Neural progenitor cell (in vitro differentiated cells): ENCODE results near the gene TRPM2. TPM values are rescaled to one million over a fixed set of nuclear protein-coding genes. Genes with fewer than 3 reads are reported as not detected.

Experiments used
- DNase-seq: peaks from one replicate; pipeline ENCODE4 v3.0.0-alpha.2; 2016; ENCODE audit warnings: low spot score
- H2AFZ ChIP-seq: fragments of 200-600 bp; sonication (generic); replicated peaks from 2 replicates; pipeline ENCODE4 v1.6.1; 2016; ENCODE audit warnings: antibody characterized with exemption
- H3F3A ChIP-seq: fragments of 200-600 bp; sonication (generic); 2 replicates; pipeline ENCODE4 v1.6.1; 2016; ENCODE audit warnings: antibody characterized with exemption, low read depth
- H3K27ac ChIP-seq: fragments of 200-600 bp; sonication (generic); 2 replicates; pipeline ENCODE4 v1.5.1; 2016; ENCODE audit warnings: mild to moderate bottlenecking
- H3K27me3 ChIP-seq: fragments of 200-600 bp; sonication (generic); 2 replicates; pipeline ENCODE4 v1.6.1; 2016; ENCODE audit warnings: mild to moderate bottlenecking, moderate library complexity
- H3K36me3 ChIP-seq: fragments of 200-600 bp; sonication (generic); 2 replicates; pipeline ENCODE4 v1.5.1; 2016
- H3K4me1 ChIP-seq: fragments of 200-600 bp; sonication (generic); 2 replicates; pipeline ENCODE4 v1.6.1; 2016; ENCODE audit warnings: mixed run types
- H3K4me2 ChIP-seq: fragments of 200-600 bp; sonication (generic); 2 replicates; pipeline ENCODE4 v1.6.1; 2016
- H3K4me3 ChIP-seq: fragments of 200-600 bp; sonication (generic); 2 replicates; pipeline ENCODE4 v1.5.1; 2016
- H3K79me2 ChIP-seq: fragments of 200-600 bp; sonication (generic); 2 replicates; pipeline ENCODE4 v1.6.1; 2016; ENCODE audit warnings: low read depth
- H3K9ac ChIP-seq: fragments of 200-600 bp; sonication (generic); 2 replicates; pipeline ENCODE4 v1.6.1; 2016
- H3K9me3 ChIP-seq: fragments of 200-600 bp; sonication (generic); 2 replicates; pipeline ENCODE4 v1.5.1; 2016; ENCODE audit warnings: low read depth
- H4K20me1 ChIP-seq: fragments of 200-600 bp; sonication (generic); 2 replicates; pipeline ENCODE4 v1.6.1; 2016; ENCODE audit warnings: low read depth
- H3K27ac Mint-ChIP-seq: 3 replicates; pipeline ENCODE4 v1.8.0; 2021; ENCODE audit warnings: mixed read lengths
- H3K27me3 Mint-ChIP-seq: 2 replicates; pipeline ENCODE4 v1.8.0; 2022; ENCODE audit warnings: low read depth, mild to moderate bottlenecking, inconsistent platforms, moderate library complexity, mixed read lengths; ENCODE audit not compliant: insufficient read depth
- H3K36me3 Mint-ChIP-seq: 3 replicates; pipeline ENCODE4 v1.8.0; 2021; ENCODE audit warnings: mixed read lengths
- H3K4me1 Mint-ChIP-seq: 3 replicates; pipeline ENCODE4 v1.8.0; 2021; ENCODE audit warnings: mixed read lengths
- H3K4me3 Mint-ChIP-seq: 3 replicates; pipeline ENCODE4 v1.8.0; 2021; ENCODE audit warnings: mild to moderate bottlenecking, moderate library complexity, mixed read lengths
- H3K9me3 Mint-ChIP-seq: 3 replicates; pipeline ENCODE4 v1.8.0; 2020; ENCODE audit warnings: mixed read lengths
- CTCF ChIP-seq: fragments of 200-600 bp; sonication (generic); IDR thresholded peaks from 2 replicates; pipeline ENCODE4 v1.5.1; 2017; ENCODE audit warnings: antibody characterized with exemption, mild to moderate bottlenecking
- EZH2 ChIP-seq: fragments of 200-600 bp; sonication (generic); IDR thresholded peaks from 2 replicates; pipeline ENCODE4 v1.6.1; 2017; ENCODE audit warnings: antibody characterized with exemption, mild to moderate bottlenecking, moderate library complexity
- EZH2phosphoT487 ChIP-seq: fragments of 200-600 bp; sonication (generic); IDR thresholded peaks from 2 replicates; pipeline ENCODE4 v1.6.1; 2017; ENCODE audit warnings: antibody characterized with exemption
- total RNA-seq: library from RNA; depleted of rRNA; stranded (reverse); fragments of >200 nt; gene quantifications from 2 replicates; pipeline ENCODE4 v1.2.3, GENCODE V29; 2015; ENCODE audit warnings: low replicate concordance

The TRPM2 gene
- total RNA-seq, 1 donor from 2014 or later = not detected

- H2AFZ ChIP-seq = no peak overlapping the region
- no peaks in the 10 kb centered on the region for H3K27me3 ChIP-seq
- H3K79me2 ChIP-seq = no peaks in the 10 kb centered on the region
- no peak overlapping the region for H3K4me3 Mint-ChIP-seq
- no peak overlapping the region for H3K27ac ChIP-seq
- H3K4me1 Mint-ChIP-seq = peaks cover 3% of the 10 kb centered on the region
- no peak overlapping the region for H3K9ac ChIP-seq
- no peak overlapping the region for H3K4me2 ChIP-seq
- H3K36me3 ChIP-seq = no peaks in the 10 kb centered on the region
- H3K4me3 ChIP-seq = no peak overlapping the region
- H3K9me3 Mint-ChIP-seq = no peaks in the 10 kb centered on the region
- peaks cover 10% of the 10 kb centered on the region for H3K27me3 Mint-ChIP-seq
- no peaks in the 10 kb centered on the region for H3F3A ChIP-seq
- no peak for TF ChIP-seq EZH2phosphoT487
- no peak for TF ChIP-seq CTCF
- TF ChIP-seq EZH2 = no peak
- H3K36me3 Mint-ChIP-seq = no peaks in the 10 kb centered on the region
- no peaks in the 10 kb centered on the region for H3K9me3 ChIP-seq
- no peaks in the 10 kb centered on the region for H4K20me1 ChIP-seq
- H3K4me1 ChIP-seq = no peaks in the 10 kb centered on the region
- no peak for DNase-seq
- H3K27ac Mint-ChIP-seq = no peak overlapping the region
These were observed 88.3 kb downstream of the TRPM2 start for GRCh38 chr21:44441581-44442265.

GRCh38 chr21:44442266-44443125, 89.1 kb downstream of the TRPM2 start:
- Histone ChIP-seq H2AFZ (no peak overlapping the region), H3K27ac (no peak overlapping the region), H3K36me3 (no peaks in the 10 kb centered on the region), H3F3A (no peaks in the 10 kb centered on the region), H3K9me3 (no peaks in the 10 kb centered on the region), H3K4me1 (no peaks in the 10 kb centered on the region), H3K4me2 (no peak overlapping the region), H3K4me3 (no peak overlapping the region), H4K20me1 (no peaks in the 10 kb centered on the region), H3K9ac (no peak overlapping the region), H3K79me2 (no peaks in the 10 kb centered on the region), H3K27me3 (no peaks in the 10 kb centered on the region)
- no peak for DNase-seq
- TF ChIP-seq CTCF (no peak), EZH2phosphoT487 (no peak), EZH2 (no peak)
- Mint-ChIP-seq H3K36me3 (no peaks in the 10 kb centered on the region), H3K9me3 (no peaks in the 10 kb centered on the region), H3K27ac (no peak overlapping the region), H3K4me3 (no peak overlapping the region), H3K4me1 (peaks cover 3% of the 10 kb centered on the region), H3K27me3 (peaks cover 10% of the 10 kb centered on the region)

GRCh38 chr21:44443291-44443890, 90.0 kb downstream of the TRPM2 start:
- TF ChIP-seq CTCF (no peak), EZH2 (no peak), EZH2phosphoT487 (no peak)
- Histone ChIP-seq H3F3A (no peaks in the 10 kb centered on the region), H3K4me2 (no peak overlapping the region), H3K27me3 (no peaks in the 10 kb centered on the region), H3K9me3 (no peaks in the 10 kb centered on the region), H3K27ac (no peak overlapping the region), H4K20me1 (no peaks in the 10 kb centered on the region), H3K9ac (no peak overlapping the region), H3K36me3 (no peaks in the 10 kb centered on the region), H3K4me3 (no peak overlapping the region), H3K79me2 (no peaks in the 10 kb centered on the region), H2AFZ (no peak overlapping the region), H3K4me1 (peaks cover 2% of the 10 kb centered on the region)
- Mint-ChIP-seq H3K4me3 (no peak overlapping the region), H3K4me1 (peaks cover 3% of the 10 kb centered on the region), H3K27me3 (peaks cover 12% of the 10 kb centered on the region), H3K9me3 (no peaks in the 10 kb centered on the region), H3K27ac (no peak overlapping the region), H3K36me3 (no peaks in the 10 kb centered on the region)
- DNase-seq = no peak
